ENCODE results near the gene ZC3H6.
"Not testable (repeated sequence)": the region's sequence is repeated elsewhere in the genome, so short reads cannot be mapped to it uniquely, and the experiment has no call there.

The ZC3H6 gene

GRCh38 chr2:112259509-112260294 is 15.7 kb upstream of the ZC3H6 start:
- Mint-ChIP-seq H3K4me1 (ENCODE audit: low read depth) (peaks cover 12% of the 10 kb centered on the region), H3K9me3 (ENCODE audit: low read depth) (no peaks in the 10 kb centered on the region), H3K36me3 (no peaks in the 10 kb centered on the region), H3K27me3 (no peaks in the 10 kb centered on the region), H3K27ac (peak overlapping the region; percentile 75), H3K4me3 (peak overlapping the region; percentile 76)

GRCh38 chr2:112260295-112260625 is 15.1 kb upstream of the ZC3H6 start:
- no peaks in the 10 kb centered on the region for H3K27me3 Mint-ChIP-seq
- H3K36me3 Mint-ChIP-seq, result no peaks in the 10 kb centered on the region
- H3K4me3 Mint-ChIP-seq, result no peak overlapping the region
- H3K9me3 Mint-ChIP-seq (ENCODE audit: low read depth), result no peaks in the 10 kb centered on the region
- H3K27ac Mint-ChIP-seq, result peak overlapping the region; percentile 34
- peaks cover 12% of the 10 kb centered on the region for H3K4me1 Mint-ChIP-seq (ENCODE audit: low read depth)

- Mint-ChIP-seq H3K4me1 (ENCODE audit: low read depth) (peaks cover 10% of the 10 kb centered on the region), H3K36me3 (no peaks in the 10 kb centered on the region), H3K4me3 (no peak overlapping the region), H3K27ac (no peak overlapping the region), H3K27me3 (no peaks in the 10 kb centered on the region), H3K9me3 (ENCODE audit: low read depth) (no peaks in the 10 kb centered on the region)
Measured at GRCh38 chr2:112262876-112263275, 12.5 kb upstream of the ZC3H6 start.

GRCh38 chr2:112268547-112268946 is 6.8 kb upstream of the ZC3H6 start:
- no peaks in the 10 kb centered on the region for H3K27me3 Mint-ChIP-seq
- H3K9me3 Mint-ChIP-seq (ENCODE audit: low read depth), result peaks cover 6% of the 10 kb centered on the region
- H3K4me1 Mint-ChIP-seq (ENCODE audit: low read depth), result peaks cover 2% of the 10 kb centered on the region
- no peak overlapping the region for H3K27ac Mint-ChIP-seq
- no peak overlapping the region for H3K4me3 Mint-ChIP-seq
- no peaks in the 10 kb centered on the region for H3K36me3 Mint-ChIP-seq

- H3K4me3 Mint-ChIP-seq, result no peak overlapping the region
Measured at GRCh38 chr2:112272669-112273068, 2.7 kb upstream of the ZC3H6 start.

GRCh38 chr2:112273349-112273748 is 2.0 kb upstream of the ZC3H6 start:
- peaks cover 15% of the 10 kb centered on the region for H3K4me1 Mint-ChIP-seq (ENCODE audit: low read depth)
- no peaks in the 10 kb centered on the region for H3K36me3 Mint-ChIP-seq
- H3K27ac Mint-ChIP-seq, result peak overlapping the region; percentile 46
- H3K4me3 Mint-ChIP-seq, result no peak overlapping the region
- H3K27me3 Mint-ChIP-seq, result no peaks in the 10 kb centered on the region
- peaks cover 3% of the 10 kb centered on the region for H3K9me3 Mint-ChIP-seq (ENCODE audit: low read depth)

More at GRCh38 chr2:112272669-112273068, 2.7 kb upstream of the ZC3H6 start:
- Mint-ChIP-seq H3K27ac (no peak overlapping the region), H3K36me3 (no peaks in the 10 kb centered on the region), H3K4me1 (ENCODE audit: low read depth) (peaks cover 11% of the 10 kb centered on the region), H3K9me3 (ENCODE audit: low read depth) (peaks cover 6% of the 10 kb centered on the region), H3K27me3 (no peaks in the 10 kb centered on the region)

DNA sequence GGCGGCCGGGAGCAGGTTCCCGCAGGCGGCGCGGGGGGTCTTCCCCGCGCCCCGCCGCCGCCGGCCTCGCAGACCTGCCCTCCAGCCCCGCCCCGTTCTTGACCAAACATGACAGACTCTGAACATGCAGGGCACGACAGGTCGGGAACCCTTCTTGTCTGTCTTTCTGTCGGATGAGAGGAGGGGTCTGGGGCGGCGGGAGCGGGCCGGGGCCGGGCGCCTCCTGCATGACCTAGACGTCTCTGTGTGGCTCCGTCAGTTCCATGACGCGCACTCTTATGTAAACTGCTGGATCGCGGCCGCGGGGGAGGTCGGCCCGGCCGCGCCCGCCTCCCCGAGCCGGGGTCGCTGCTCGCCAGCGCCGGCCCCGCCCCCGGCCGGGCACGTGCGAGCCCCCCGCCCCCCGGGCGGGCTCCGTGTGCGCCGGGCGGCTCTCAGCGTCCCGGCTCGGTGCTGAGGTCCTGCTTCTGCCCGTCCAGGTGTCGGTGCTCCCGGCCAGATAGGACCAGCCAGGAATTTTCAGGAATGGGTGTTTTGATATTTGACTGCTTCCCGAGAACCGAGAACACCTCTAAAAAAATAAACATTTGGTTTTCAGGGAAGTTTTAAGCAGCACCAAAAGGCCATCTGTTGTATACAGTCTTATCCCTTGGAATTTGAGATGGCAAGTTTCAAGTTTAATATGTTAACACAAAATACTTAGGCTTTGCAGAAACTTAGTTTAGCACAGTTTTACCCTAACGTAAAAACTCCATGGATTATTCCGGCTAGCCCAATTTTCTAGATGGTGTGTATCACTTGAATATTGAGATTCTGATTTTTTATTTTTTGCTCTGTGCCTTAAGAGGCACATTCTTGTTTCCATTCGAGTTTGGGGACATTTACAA is 733 bp downstream of the ZC3H6 start:
- peaks cover 32% of the 10 kb centered on the region for H3K4me1 Mint-ChIP-seq (ENCODE audit: low read depth)
- H3K4me3 Mint-ChIP-seq, result peak overlapping the region; percentile 93
- H3K27ac Mint-ChIP-seq, result peak overlapping the region; percentile 97
- no peaks in the 10 kb centered on the region for H3K27me3 Mint-ChIP-seq
- H3K9me3 Mint-ChIP-seq (ENCODE audit: low read depth), result no peaks in the 10 kb centered on the region
- no peaks in the 10 kb centered on the region for H3K36me3 Mint-ChIP-seq

DNA sequence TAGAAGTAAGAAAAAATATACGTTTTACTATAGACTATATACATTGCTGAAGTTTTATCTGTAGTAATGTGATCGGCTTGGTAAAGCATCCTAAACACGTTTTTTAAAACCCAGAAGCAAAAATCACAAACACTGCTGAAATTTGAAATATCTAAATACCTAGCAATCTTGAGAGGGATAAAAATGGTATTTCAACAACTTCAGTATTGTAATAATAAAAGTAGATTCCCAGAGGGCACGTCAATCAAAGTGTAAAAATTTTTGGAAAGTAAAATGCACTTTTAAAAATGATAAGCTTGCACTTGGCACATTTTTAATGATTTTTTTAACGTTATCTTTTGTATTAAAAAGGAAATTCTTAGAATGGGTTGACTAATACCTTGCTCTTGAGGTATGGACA is 1.6 kb downstream of the ZC3H6 start:
- Mint-ChIP-seq H3K27ac (peak overlapping the region; percentile 93), H3K36me3 (no peaks in the 10 kb centered on the region), H3K4me3 (peak overlapping the region; percentile 89), H3K4me1 (ENCODE audit: low read depth) (peaks cover 38% of the 10 kb centered on the region), H3K9me3 (ENCODE audit: low read depth) (no peaks in the 10 kb centered on the region), H3K27me3 (no peaks in the 10 kb centered on the region)

DNA sequence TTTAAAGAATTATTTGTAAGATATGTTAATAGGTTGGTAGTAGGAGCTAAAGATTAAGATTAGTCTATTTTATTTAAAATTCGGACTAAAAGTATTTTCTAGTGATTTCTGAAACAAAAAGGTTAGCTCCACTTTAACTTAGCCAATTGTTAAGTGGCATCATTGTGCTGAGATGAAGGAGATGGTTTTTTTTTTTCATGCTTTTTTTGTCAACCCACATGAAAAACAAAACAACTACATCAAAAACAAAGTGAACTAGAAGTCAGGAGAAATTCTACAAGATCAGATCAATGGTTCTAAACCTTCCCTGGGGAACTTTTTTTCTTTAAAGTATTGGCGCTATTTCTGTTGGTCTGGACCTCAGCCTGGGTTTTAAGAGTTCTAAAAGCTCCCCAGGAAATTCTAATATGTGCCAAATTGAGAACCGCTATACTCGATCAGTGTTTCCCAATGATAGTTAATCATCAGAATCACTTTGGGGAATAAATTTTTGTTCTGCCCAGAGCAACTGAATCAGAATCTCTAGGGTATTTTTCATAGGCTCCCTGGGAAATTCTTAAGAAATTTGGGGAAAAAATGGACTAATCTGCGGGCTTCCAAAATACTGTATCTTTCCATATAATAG is 2.3 kb downstream of the ZC3H6 start:
- Mint-ChIP-seq H3K27me3 (no peaks in the 10 kb centered on the region), H3K27ac (peak overlapping the region; percentile 93), H3K36me3 (no peaks in the 10 kb centered on the region), H3K4me1 (ENCODE audit: low read depth) (peaks cover 45% of the 10 kb centered on the region), H3K9me3 (ENCODE audit: low read depth) (no peaks in the 10 kb centered on the region), H3K4me3 (peak overlapping the region; percentile 89)

DNA sequence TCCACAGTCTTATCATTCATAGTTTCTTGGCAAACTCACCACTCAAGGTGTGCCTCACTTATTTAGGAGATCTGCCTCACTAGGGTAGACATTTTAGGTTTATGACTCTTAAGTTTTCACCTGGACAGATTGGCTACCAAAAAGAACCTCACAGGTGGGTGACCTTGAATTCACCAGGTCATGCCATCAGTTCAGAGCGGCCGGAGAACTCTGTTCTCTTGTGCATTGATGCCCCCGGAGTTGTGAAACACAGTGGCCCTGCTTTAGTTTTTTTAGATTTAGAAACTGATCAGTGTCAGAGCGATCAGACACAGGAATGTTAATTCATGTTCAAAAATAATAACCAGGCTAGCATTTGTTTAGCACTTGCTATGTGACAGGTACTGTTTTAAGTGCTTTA is 6.7 kb downstream of the ZC3H6 start:
- not testable (repeated sequence) for H3K4me3 Mint-ChIP-seq; H3K27ac Mint-ChIP-seq; H3K9me3 Mint-ChIP-seq (ENCODE audit: low read depth); H3K36me3 Mint-ChIP-seq; H3K27me3 Mint-ChIP-seq
- H3K4me1 Mint-ChIP-seq (ENCODE audit: low read depth), result peaks cover 42% of the 10 kb centered on the region

- H3K27ac Mint-ChIP-seq; H3K36me3 Mint-ChIP-seq; H3K9me3 Mint-ChIP-seq (ENCODE audit: low read depth); H3K4me3 Mint-ChIP-seq; H3K27me3 Mint-ChIP-seq: not testable (repeated sequence)
- H3K4me1 Mint-ChIP-seq (ENCODE audit: low read depth), result peaks cover 39% of the 10 kb centered on the region
Measured at GRCh38 chr2:112283535-112283934, 8.1 kb downstream of the ZC3H6 start.

- H3K27ac Mint-ChIP-seq, result no peak overlapping the region
Measured at GRCh38 chr2:112290088-112290487, 14.7 kb downstream of the ZC3H6 start.

GRCh38 chr2:112290648-112291047 is 15.3 kb downstream of the ZC3H6 start:
- no peak overlapping the region for H3K4me3 Mint-ChIP-seq
- no peak overlapping the region for H3K27ac Mint-ChIP-seq
- peaks cover 9% of the 10 kb centered on the region for H3K4me1 Mint-ChIP-seq (ENCODE audit: low read depth)
- no peaks in the 10 kb centered on the region for H3K27me3 Mint-ChIP-seq
- H3K36me3 Mint-ChIP-seq, result peaks cover 2% of the 10 kb centered on the region
- no peaks in the 10 kb centered on the region for H3K9me3 Mint-ChIP-seq (ENCODE audit: low read depth)

More at GRCh38 chr2:112290088-112290487, 14.7 kb downstream of the ZC3H6 start:
- Mint-ChIP-seq H3K9me3 (ENCODE audit: low read depth) (no peaks in the 10 kb centered on the region), H3K36me3 (peaks cover 2% of the 10 kb centered on the region), H3K4me3 (no peak overlapping the region), H3K27me3 (no peaks in the 10 kb centered on the region), H3K4me1 (ENCODE audit: low read depth) (peaks cover 9% of the 10 kb centered on the region)

DNA sequence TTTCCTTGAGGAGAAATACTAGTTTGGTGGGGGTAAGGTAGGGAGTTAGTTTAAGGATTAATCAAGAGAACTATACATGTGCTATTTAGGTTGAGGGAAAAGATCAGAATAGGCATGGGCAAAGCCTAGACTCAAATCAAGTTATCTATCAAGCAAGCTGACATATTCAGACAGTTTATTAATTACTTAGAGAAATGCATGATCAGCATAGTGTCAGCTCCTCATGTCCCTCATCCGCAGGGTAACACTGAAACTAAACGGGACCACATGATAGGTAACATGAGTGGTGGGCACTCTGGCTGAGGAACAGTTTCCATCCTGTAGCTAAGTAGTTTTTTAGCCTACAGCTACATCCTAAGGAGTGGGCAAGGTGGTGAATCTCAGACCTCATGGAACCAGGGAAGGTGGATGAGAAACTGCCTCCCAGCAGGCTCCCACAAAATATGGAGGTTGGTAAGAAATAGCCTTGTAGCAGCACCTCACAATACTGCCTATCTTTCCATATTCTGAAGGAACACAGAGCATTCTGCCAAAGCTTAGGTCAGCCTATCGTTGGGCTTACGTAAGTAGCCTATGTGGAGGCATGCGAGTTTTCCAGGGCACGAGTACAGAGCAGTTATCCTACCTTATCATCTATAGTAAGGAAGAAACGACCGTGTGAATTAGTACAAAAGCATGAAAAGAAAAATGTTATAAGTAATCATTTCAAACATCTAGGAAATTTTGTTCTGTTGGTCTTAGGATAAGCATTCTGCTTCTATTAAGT is 18.4 kb downstream of the ZC3H6 start:
- H3K4me3 Mint-ChIP-seq, result no peak overlapping the region
- H3K36me3 Mint-ChIP-seq, result no peaks in the 10 kb centered on the region
- peaks cover 7% of the 10 kb centered on the region for H3K4me1 Mint-ChIP-seq (ENCODE audit: low read depth)
- no peak overlapping the region for H3K27ac Mint-ChIP-seq
- H3K9me3 Mint-ChIP-seq (ENCODE audit: low read depth), result no peaks in the 10 kb centered on the region
- no peaks in the 10 kb centered on the region for H3K27me3 Mint-ChIP-seq

Data from activated naive CD8-positive, alpha-beta T cell (primary cell).